Activated naive CD8-positive, alpha-beta T cell (primary cell): ENCODE data around the gene EIF4ENIF1.

Experiments
- H3K27ac Mint-ChIP-seq: one replicate; pipeline ENCODE4 v1.8.0; 2021; ENCODE audit warnings: mixed read lengths
- H3K27me3 Mint-ChIP-seq: one replicate; pipeline ENCODE4 v1.8.0; 2021; ENCODE audit warnings: mixed read lengths
- H3K36me3 Mint-ChIP-seq: one replicate; pipeline ENCODE4 v1.8.0; 2021; ENCODE audit warnings: mixed read lengths
- H3K4me1 Mint-ChIP-seq: one replicate; pipeline ENCODE4 v1.8.0; 2021; ENCODE audit warnings: low read depth, mixed read lengths
- H3K4me3 Mint-ChIP-seq: one replicate; pipeline ENCODE4 v1.8.0; 2021; ENCODE audit warnings: mild to moderate bottlenecking, mixed read lengths
- H3K9me3 Mint-ChIP-seq: one replicate; pipeline ENCODE4 v1.8.0; 2021; ENCODE audit warnings: low read depth, mixed read lengths

EIF4ENIF1 gene

GRCh38 chr22:31481129-31481528 is 8.5 kb downstream of the EIF4ENIF1 start:
- Mint-ChIP-seq H3K4me1 (peaks cover 32% of the 10 kb centered on the region), H3K9me3 (no peaks in the 10 kb centered on the region), H3K36me3 (peaks cover 8% of the 10 kb centered on the region), H3K27ac (no peak overlapping the region), H3K4me3 (no peak overlapping the region), H3K27me3 (no peaks in the 10 kb centered on the region)

DNA sequence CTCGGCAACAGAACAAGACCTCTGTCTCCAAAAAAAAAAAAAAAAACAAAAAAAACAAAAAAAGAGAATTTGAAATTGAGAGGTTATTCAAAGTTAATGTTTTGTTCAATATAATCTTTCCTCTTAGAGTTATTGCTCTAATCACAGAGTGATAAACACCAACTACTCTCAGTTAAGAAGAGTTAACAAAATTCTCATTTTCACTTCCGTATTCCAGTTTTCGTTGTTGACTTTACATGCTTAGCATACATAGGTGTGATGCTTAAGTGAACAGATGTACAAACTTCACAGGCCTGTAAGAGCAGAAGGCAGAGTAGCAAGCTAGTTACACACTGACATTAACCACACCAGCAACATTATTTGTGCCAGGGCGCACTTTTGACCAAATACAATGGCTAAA is 12.3 kb downstream of the EIF4ENIF1 start:
- Mint-ChIP-seq H3K36me3 (peaks cover 7% of the 10 kb centered on the region), H3K27ac (no peak overlapping the region), H3K4me3 (no peak overlapping the region), H3K4me1 (peaks cover 13% of the 10 kb centered on the region), H3K27me3 (no peaks in the 10 kb centered on the region), H3K9me3 (no peaks in the 10 kb centered on the region)

GRCh38 chr22:31475800-31476199 is 13.8 kb downstream of the EIF4ENIF1 start:
- H3K36me3 Mint-ChIP-seq, result peaks cover 7% of the 10 kb centered on the region
- no peaks in the 10 kb centered on the region for H3K9me3 Mint-ChIP-seq
- H3K27ac Mint-ChIP-seq, result no peak overlapping the region
- H3K27me3 Mint-ChIP-seq, result no peaks in the 10 kb centered on the region
- peaks cover 13% of the 10 kb centered on the region for H3K4me1 Mint-ChIP-seq
- H3K4me3 Mint-ChIP-seq, result no peak overlapping the region

GRCh38 chr22:31474743-31475142 is 14.9 kb downstream of the EIF4ENIF1 start:
- Mint-ChIP-seq H3K36me3 (peaks cover 7% of the 10 kb centered on the region), H3K9me3 (no peaks in the 10 kb centered on the region), H3K27me3 (no peaks in the 10 kb centered on the region), H3K4me3 (no peak overlapping the region), H3K4me1 (peaks cover 13% of the 10 kb centered on the region), H3K27ac (no peak overlapping the region)

DNA sequence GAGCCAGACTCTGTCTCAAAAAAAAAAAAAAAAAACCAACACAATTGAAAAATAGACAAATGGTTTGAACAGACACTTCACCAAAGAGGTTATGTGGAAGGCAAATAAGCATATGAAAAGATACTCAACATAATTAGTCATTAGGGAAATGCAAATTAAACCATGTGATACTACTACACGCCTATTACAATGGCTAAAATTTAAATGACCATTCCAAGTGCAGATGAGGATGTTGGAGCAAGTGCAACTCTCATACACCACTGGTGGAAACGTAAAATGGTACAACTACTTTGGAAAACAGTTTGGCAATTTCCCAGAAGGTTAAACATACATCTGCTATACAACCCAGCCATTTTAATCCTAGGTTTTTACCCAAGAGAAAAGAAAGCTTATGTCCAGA is 24.3 kb downstream of the EIF4ENIF1 start:
- Mint-ChIP-seq H3K27me3 (no peaks in the 10 kb centered on the region), H3K36me3 (peaks cover 13% of the 10 kb centered on the region), H3K9me3 (no peaks in the 10 kb centered on the region), H3K27ac (no peak overlapping the region), H3K4me3 (no peak overlapping the region), H3K4me1 (no peaks in the 10 kb centered on the region)

DNA sequence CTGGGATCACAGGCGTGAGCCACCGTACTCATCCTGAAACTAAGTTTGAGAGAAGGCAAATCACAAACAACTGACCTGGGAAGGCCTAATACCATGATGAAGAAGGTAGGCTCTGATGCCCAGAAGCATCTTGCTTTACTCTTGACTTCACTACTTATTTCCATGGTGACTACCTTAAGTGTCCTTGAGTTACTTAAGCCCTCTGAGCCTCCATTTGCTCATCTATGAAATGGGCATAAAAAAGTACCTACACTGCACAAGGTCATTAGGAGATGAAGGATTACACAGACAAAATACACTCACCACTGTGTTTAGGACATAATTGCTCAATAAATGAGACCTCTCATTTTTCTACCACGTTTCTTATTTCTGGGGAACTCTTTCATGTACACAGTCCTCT is 27.9 kb downstream of the EIF4ENIF1 start:
- no peaks in the 10 kb centered on the region for H3K4me1 Mint-ChIP-seq
- H3K36me3 Mint-ChIP-seq, result peaks cover 15% of the 10 kb centered on the region
- H3K27me3 Mint-ChIP-seq, result no peaks in the 10 kb centered on the region
- H3K4me3 Mint-ChIP-seq, result no peak overlapping the region
- no peak overlapping the region for H3K27ac Mint-ChIP-seq
- no peaks in the 10 kb centered on the region for H3K9me3 Mint-ChIP-seq

DNA sequence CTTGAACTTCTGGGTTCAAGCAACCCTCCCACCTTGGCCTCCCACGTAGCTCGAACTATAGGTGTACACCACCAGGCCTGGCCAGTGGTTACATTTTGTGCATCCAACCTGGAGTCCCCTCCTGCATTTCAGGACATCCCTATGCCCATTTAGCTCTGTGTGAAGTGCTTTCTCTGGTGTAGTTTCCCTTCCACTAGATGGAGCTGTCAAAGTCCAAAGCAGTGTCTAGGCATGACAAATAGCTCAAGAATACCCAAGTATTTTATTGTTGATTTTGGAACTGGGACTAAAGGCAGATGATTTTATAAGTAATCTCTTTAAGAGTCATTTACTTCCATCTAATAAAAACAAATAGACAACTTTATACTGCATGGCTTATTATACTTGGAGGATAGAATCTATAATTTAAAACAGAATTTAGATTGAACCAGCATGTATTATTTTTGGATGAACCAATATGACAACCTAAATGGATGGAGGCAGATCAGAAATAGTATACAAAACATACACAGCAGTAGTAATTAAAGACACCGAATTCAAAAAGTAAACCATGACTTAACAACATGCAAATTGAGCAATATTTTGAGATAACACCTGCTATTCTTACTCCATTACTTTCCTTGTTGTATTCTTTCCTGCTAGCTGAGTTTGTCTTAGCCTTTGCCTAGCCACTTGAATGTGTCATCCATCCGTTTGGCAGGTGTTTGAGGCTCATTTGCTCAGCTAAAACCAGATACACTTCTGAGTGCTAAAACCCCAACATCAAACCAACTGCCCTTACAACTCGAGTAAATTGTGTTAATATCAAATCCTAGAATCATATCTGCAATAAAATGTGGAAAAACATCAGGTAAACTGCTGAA is 37.7 kb downstream of the EIF4ENIF1 start:
- Mint-ChIP-seq H3K4me1 (peaks cover 2% of the 10 kb centered on the region), H3K27ac (peak overlapping the region; percentile 16), H3K4me3 (no peak overlapping the region), H3K27me3 (no peaks in the 10 kb centered on the region), H3K9me3 (no peaks in the 10 kb centered on the region), H3K36me3 (no peaks in the 10 kb centered on the region)

DNA sequence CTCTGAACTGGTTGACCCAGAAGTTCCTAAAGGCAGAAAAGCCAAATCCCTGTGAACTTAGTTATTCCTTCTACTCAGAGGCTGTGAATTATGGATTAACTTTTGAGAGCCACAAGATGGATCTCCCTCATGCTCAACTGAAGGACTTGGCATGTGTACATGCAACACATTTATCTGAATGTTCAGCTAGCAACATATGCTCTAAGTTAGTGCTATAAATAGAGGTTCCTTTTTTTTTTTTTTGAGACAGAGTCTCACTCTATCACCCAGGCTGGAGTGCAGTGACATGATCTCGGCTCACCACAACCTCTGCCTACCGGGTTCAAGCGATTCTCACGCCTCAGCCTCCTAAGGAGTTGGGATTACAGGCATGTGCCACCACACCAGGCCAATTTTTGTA is 40.1 kb downstream of the EIF4ENIF1 start:
- no peaks in the 10 kb centered on the region for H3K9me3 Mint-ChIP-seq
- no peak overlapping the region for H3K27ac Mint-ChIP-seq
- no peak overlapping the region for H3K4me3 Mint-ChIP-seq
- peaks cover 2% of the 10 kb centered on the region for H3K4me1 Mint-ChIP-seq
- H3K36me3 Mint-ChIP-seq, result no peaks in the 10 kb centered on the region
- no peaks in the 10 kb centered on the region for H3K27me3 Mint-ChIP-seq

- peak overlapping the region; percentile 41 for H3K27ac Mint-ChIP-seq
- no peaks in the 10 kb centered on the region for H3K9me3 Mint-ChIP-seq
- H3K4me1 Mint-ChIP-seq, result peaks cover 2% of the 10 kb centered on the region
- no peaks in the 10 kb centered on the region for H3K27me3 Mint-ChIP-seq
- peaks cover 3% of the 10 kb centered on the region for H3K36me3 Mint-ChIP-seq
- no peak overlapping the region for H3K4me3 Mint-ChIP-seq
Observed at GRCh38 chr22:31448382-31448781, 41.3 kb downstream of the EIF4ENIF1 start.

- H3K36me3 Mint-ChIP-seq, result peaks cover 3% of the 10 kb centered on the region
- no peak overlapping the region for H3K4me3 Mint-ChIP-seq
- peaks cover 2% of the 10 kb centered on the region for H3K4me1 Mint-ChIP-seq
- no peaks in the 10 kb centered on the region for H3K9me3 Mint-ChIP-seq
- H3K27ac Mint-ChIP-seq, result no peak overlapping the region
- no peaks in the 10 kb centered on the region for H3K27me3 Mint-ChIP-seq
Observed at GRCh38 chr22:31447337-31447736, 42.3 kb downstream of the EIF4ENIF1 start.

DNA sequence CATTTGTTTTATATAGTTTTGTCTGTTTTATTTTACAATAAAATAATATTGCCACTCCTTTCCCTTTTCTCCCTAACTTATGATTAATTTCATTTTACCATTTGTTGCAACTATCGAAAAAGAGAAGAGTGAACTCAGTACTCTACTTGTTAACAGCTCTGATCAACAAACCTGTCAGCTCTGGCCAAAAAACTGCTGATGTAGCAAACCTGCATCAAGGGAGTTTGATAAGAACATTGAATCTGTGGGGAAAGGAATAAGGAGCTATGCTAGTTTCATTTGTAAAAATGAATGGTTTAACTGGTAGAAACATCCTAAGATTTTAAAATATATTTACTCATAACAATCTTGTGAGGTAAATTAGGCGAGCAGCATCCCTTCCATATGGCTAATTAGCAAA is 42.9 kb downstream of the EIF4ENIF1 start:
- Mint-ChIP-seq H3K36me3 (peaks cover 3% of the 10 kb centered on the region), H3K27ac (no peak overlapping the region), H3K4me1 (no peaks in the 10 kb centered on the region), H3K27me3 (no peaks in the 10 kb centered on the region), H3K4me3 (no peak overlapping the region), H3K9me3 (no peaks in the 10 kb centered on the region)

- Mint-ChIP-seq H3K4me3 (no peak overlapping the region), H3K27ac (no peak overlapping the region), H3K9me3 (no peaks in the 10 kb centered on the region), H3K36me3 (peaks cover 3% of the 10 kb centered on the region), H3K27me3 (no peaks in the 10 kb centered on the region), H3K4me1 (no peaks in the 10 kb centered on the region)
Observed at GRCh38 chr22:31446208-31446607, 43.4 kb downstream of the EIF4ENIF1 start.

GRCh38 chr22:31445642-31446041 is 44.0 kb downstream of the EIF4ENIF1 start:
- Mint-ChIP-seq H3K4me3 (no peak overlapping the region), H3K9me3 (no peaks in the 10 kb centered on the region), H3K4me1 (no peaks in the 10 kb centered on the region), H3K27me3 (no peaks in the 10 kb centered on the region), H3K27ac (peak overlapping the region; percentile 61), H3K36me3 (peaks cover 3% of the 10 kb centered on the region)

DNA sequence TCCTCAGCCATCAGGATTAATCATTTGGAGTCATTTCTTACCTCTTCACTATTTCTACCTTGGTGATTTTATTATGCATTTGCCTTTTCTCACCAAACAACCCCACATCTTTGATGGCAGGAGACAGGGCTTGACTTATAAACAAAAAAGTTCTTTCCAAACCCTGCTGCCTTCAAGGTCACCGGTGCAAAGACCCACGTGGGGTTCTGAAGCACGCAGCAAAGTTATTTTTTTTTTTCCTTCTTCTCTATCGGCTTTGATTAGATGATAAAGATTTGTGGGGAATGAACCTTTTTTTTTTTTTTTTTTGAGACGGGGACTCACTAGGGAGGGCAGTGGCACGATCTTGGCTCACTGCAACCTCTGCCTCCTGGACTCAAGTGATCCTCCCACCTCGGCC is 46.1 kb downstream of the EIF4ENIF1 start:
- no peak overlapping the region for H3K4me3 Mint-ChIP-seq
- peaks cover 3% of the 10 kb centered on the region for H3K36me3 Mint-ChIP-seq
- no peak overlapping the region for H3K27ac Mint-ChIP-seq
- no peaks in the 10 kb centered on the region for H3K9me3 Mint-ChIP-seq
- no peaks in the 10 kb centered on the region for H3K4me1 Mint-ChIP-seq
- H3K27me3 Mint-ChIP-seq, result no peaks in the 10 kb centered on the region

GRCh38 chr22:31442768-31443489 is 46.7 kb downstream of the EIF4ENIF1 start:
- peaks cover 3% of the 10 kb centered on the region for H3K36me3 Mint-ChIP-seq
- no peaks in the 10 kb centered on the region for H3K9me3 Mint-ChIP-seq
- H3K27ac Mint-ChIP-seq, result no peak overlapping the region
- H3K4me3 Mint-ChIP-seq, result no peak overlapping the region
- H3K27me3 Mint-ChIP-seq, result no peaks in the 10 kb centered on the region
- no peaks in the 10 kb centered on the region for H3K4me1 Mint-ChIP-seq
